RWPE1 (cell line): ENCODE measurements around the gene STARD9.

ENCODE experiments used
- CTCF ChIA-PET: fragments of 350-600 bp; sonication (Branson Sonifier 250); formaldehyde crosslinking; extraction: SDS; loops from one replicate; lab custom pipeline; 2021; lab: Yijun Ruan, JAX
- POLR2A ChIA-PET: fragments of 400-600 bp; formaldehyde crosslinking; extraction: SDS; loops from one replicate; lab custom pipeline; 2020; ENCODE audit warnings: antibody characterized with exemption; ENCODE audit not compliant: low non-redundant PET; lab: Yijun Ruan, JAX
- DNase-seq: peaks from one replicate; pipeline ENCODE4 v3.0.0; 2012; ENCODE audit warnings: low spot score
- H3K27ac ChIP-seq: fragments of 450-650 bp; 2 replicates; pipeline ENCODE4 v1.5.1; 2017
- TF ChIP-seq, protein P1 (sequence below): fragments of 450-650 bp; conservative IDR thresholded peaks from 2 replicates; pipeline ENCODE4 v1.5.1; 2017; ENCODE audit warnings: low read depth, mild to moderate bottlenecking

STARD9 gene

DNA sequence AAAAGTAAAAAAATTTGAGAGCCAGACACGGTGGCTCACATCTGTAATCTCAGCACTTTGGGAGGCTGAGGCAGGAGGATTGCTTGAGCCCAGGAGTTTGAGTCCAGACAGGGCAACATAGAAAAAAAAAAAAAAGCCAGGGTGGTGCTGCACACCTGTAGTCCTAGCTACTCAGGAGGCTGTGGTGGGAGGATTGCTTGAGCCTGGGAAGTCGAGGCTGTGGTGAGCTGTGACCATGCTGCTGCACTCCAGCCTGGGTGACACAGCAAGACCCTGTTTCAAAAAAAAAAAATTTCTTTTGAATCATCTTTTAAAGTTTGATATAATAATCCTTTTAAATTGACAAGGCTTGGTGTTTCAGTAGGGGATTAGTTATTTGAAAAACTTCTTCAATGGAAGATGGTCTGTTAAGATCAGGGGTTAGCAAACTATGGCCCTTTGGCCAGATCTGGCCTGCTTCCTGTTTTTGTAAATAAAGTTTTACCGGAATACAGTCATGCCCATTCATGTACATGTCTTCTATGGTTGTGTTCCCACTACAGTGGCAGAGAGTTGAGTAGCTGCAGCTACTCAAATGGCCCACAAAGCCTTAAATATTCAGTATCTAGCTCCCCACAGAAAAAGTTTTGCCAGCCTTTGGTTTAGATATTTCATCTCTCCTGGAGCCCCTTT, 132.6 kb downstream of the STARD9 start:
- TF ChIP-seq, protein P1, sequence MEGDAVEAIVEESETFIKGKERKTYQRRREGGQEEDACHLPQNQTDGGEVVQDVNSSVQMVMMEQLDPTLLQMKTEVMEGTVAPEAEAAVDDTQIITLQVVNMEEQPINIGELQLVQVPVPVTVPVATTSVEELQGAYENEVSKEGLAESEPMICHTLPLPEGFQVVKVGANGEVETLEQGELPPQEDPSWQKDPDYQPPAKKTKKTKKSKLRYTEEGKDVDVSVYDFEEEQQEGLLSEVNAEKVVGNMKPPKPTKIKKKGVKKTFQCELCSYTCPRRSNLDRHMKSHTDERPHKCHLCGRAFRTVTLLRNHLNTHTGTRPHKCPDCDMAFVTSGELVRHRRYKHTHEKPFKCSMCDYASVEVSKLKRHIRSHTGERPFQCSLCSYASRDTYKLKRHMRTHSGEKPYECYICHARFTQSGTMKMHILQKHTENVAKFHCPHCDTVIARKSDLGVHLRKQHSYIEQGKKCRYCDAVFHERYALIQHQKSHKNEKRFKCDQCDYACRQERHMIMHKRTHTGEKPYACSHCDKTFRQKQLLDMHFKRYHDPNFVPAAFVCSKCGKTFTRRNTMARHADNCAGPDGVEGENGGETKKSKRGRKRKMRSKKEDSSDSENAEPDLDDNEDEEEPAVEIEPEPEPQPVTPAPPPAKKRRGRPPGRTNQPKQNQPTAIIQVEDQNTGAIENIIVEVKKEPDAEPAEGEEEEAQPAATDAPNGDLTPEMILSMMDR, result no peak
- ChIA-PET CTCF (no interaction called here), POLR2A (no interaction called here)
- no peak overlapping the region for H3K27ac ChIP-seq
- DNase-seq, result no peak

DNA sequence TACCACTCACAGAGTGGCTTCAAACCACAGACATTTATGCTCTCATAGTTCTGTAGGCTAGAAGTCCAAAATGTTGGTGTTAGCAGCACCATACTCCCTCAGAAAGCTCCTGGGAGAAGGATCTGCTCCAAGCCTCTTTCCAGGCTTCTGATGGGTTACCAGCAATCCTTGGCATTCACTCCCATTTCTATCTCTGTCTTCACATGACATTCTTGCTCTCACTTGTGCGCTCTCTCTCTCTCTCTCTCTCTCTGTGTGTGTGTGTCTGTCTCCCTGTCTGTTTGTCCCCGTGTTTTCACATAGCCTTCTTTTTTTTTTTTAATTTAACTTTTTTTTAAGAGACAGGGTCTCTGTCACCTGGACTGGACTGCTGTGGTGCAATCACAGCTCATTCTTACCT, 135.3 kb downstream of the STARD9 start:
- H3K27ac ChIP-seq, result no peak overlapping the region
- ChIA-PET POLR2A (no interaction called here), CTCF (no interaction called here)
- TF ChIP-seq, protein P1, result no peak
- no peak for DNase-seq

DNA sequence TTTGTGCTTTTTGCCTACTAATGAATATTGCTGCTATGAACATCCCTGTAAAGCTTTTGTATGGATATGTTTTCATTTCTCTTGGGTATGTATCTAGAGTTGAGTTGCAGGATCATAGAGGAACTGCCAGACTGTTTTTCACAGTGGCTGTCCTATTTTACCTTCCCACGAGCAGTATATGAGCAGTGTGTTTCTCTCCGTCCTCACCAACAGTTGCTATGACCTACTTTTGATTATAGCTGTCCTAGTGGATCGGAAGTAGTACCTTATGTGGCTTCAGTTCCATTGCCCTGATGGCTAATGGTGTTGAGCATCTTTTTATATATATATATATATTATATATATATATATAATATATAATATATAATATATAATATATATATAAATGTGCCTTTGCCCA, 136.3 kb downstream of the STARD9 start:
- ChIA-PET POLR2A (no interaction called here), CTCF (no interaction called here)
- TF ChIP-seq, protein P1, result no peak
- no peak for DNase-seq
- no peak overlapping the region for H3K27ac ChIP-seq

DNA sequence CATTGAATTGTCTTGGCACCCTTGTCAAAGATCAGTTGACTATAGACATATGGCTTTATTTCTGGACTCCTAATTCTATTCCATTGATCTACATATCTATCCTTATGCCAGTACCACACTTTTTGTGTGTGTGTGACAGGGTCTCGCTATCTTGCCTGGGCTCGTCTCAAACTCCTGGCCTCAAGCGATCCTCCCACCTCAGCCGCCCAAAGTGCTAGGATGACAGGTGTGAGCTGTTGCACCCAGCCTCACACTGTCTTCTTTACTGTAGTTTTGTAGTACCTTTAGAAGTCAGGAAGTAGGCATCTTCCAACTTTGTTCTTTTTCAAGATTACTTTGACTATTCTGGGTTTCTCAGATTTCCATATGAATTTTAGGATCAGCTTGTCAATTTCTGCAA, 137.2 kb downstream of the STARD9 start:
- DNase-seq, result no peak
- CTCF ChIA-PET, result no interaction called here

DNA sequence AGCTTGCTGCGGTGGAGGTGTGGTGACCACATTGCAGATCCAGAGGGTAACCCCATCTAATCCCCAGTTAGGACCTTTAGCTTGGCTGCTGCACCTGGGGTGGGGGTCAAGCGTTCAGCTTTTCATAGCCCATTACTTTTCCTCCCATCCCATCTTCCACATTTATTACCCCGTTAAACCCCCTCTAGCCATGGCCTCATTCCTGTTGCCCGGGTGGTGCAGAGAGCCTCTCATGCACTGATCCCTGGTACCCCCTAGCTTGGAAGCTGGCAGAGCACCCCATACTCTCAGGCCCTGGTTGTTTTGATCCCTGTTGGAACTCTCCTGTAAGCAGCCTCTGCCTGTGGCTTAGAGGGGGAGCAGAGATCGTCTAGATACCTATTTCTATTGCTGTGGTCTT, 140.7 kb downstream of the STARD9 start:
- TF ChIP-seq, protein P1, result no peak
- no peak overlapping the region for H3K27ac ChIP-seq
- ChIA-PET CTCF (interaction anchor here (1.3 kb wide), 1 partner anchor 210 kb away, joined by 4 read pairs; no protein-coding TSS in a partner anchor), POLR2A (no interaction called here)
- no peak for DNase-seq

More for the DNA sequence above, 137.2 kb downstream of the STARD9 start:
- no peak overlapping the region for H3K27ac ChIP-seq
- POLR2A ChIA-PET, result no interaction called here
- TF ChIP-seq, protein P1, result no peak

DNA sequence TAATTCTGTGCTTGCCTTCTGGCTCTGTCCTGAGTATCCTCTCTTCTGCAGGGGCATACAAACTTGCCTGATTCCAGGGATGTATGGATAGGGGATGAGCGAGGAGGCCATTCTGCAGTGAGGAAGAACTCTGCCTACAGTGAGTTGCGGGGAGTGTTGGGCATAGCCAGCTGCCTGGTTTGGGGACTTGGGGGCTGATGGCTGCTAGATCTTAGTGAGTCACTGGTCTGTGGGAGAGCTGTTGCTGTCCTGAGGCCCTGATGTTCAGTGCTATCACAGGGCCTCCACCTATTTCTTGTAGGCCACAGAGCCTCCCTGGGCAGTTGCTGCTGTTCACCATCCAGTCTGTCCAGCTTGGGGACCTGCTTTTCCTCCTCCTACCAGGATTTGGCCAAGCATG, 141.2 kb downstream of the STARD9 start:
- TF ChIP-seq, protein P1, result no peak
- CTCF ChIA-PET, result interaction anchor here (0.6 to 1.3 kb wide), 2 partner anchors 210 to 343 kb away, joined by 3 to 4 read pairs; no protein-coding TSS in a partner anchor
- DNase-seq, result no peak
- POLR2A ChIA-PET, result no interaction called here
- no peak overlapping the region for H3K27ac ChIP-seq
